Measurements from ENCODE around the gene RPL22.

DNA sequence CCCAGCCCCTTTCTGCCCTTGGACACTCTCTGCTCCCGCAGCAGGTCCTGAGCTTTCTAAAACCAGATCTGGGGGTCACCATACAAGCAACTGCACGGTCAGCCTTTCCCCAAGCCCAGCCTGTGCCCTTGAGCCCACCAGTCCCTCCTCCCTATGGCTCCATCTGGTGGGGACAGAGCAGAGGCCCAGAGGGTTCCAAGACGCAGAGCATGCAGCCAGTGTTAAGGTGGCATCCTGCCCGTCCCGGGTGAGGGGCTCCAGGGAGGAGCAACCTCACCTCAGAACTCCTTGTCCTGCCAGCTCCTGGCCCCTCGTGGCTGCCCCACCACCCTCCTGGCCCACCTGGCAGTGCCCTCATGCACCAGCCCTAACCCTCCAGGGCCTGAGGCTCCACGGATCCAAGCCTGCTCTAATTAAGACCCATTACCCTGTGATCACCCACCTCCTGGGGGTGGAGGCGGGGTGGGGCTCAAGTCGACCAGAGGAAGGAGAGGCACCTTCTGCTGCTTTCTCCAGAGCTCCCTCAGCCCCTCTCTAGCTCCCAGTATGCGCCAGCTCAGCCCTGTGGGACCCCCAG, 27.8 kb downstream of the RPL22 start:
- TF ChIP-seq POLR2A (IDR thresholded peaks at IDR 0.05) (no peak), EP300 (IDR thresholded peaks at IDR 0.05) (no peak)
- TF ChIP-seq, protein P1, sequence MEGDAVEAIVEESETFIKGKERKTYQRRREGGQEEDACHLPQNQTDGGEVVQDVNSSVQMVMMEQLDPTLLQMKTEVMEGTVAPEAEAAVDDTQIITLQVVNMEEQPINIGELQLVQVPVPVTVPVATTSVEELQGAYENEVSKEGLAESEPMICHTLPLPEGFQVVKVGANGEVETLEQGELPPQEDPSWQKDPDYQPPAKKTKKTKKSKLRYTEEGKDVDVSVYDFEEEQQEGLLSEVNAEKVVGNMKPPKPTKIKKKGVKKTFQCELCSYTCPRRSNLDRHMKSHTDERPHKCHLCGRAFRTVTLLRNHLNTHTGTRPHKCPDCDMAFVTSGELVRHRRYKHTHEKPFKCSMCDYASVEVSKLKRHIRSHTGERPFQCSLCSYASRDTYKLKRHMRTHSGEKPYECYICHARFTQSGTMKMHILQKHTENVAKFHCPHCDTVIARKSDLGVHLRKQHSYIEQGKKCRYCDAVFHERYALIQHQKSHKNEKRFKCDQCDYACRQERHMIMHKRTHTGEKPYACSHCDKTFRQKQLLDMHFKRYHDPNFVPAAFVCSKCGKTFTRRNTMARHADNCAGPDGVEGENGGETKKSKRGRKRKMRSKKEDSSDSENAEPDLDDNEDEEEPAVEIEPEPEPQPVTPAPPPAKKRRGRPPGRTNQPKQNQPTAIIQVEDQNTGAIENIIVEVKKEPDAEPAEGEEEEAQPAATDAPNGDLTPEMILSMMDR (IDR thresholded peaks at IDR 0.05) = no peak

Measured in tibial nerve (tissue), 4 donors.